HepG2 (cell line): Measurements from ENCODE around the gene ZP2. TPM values are rescaled to one million over a fixed set of nuclear protein-coding genes. Genes with fewer than 3 reads are reported as not detected.

Experiments
- AKAP8 ChIP-seq: sonication (generic); formaldehyde crosslinking; IDR thresholded peaks from 2 replicates; pipeline ENCODE4 v1.5.1; 2020; ENCODE audit warnings: mild to moderate bottlenecking, missing genetic modification reagents
- ARNTL ChIP-seq: sonication (generic); formaldehyde crosslinking; IDR thresholded peaks from 2 replicates; pipeline ENCODE4 v1.4.0; 2020; ENCODE audit warnings: mild to moderate bottlenecking, missing genetic modification reagents
- E2F5 ChIP-seq: sonication (generic); formaldehyde crosslinking; conservative IDR thresholded peaks from 2 replicates; pipeline ENCODE4 v1.4.0; 2020; ENCODE audit warnings: missing genetic modification reagents
- GPN1 ChIP-seq: sonication (generic); formaldehyde crosslinking; IDR thresholded peaks from 2 replicates; pipeline ENCODE4 v1.5.1; 2020; ENCODE audit warnings: missing genetic modification reagents, borderline replicate concordance
- HMGXB4 ChIP-seq, 2 experiments: sonication (generic) in 1 of 2; formaldehyde crosslinking in 1 of 2; IDR thresholded peaks; 2 replicates each; pipeline versions ENCODE4 v1.4.0 to v1.6.1; 2018 to 2020; ENCODE audit warnings: missing genetic modification reagents in 2 of 2, borderline replicate concordance in 1 of 2, low read depth in 1 of 2, mild to moderate bottlenecking in 1 of 2, missing biosample characterization in 1 of 2
- MBNL3 ChIP-seq: fragments of 250-450 bp; sonication (Bioruptor Pico); conservative IDR thresholded peaks from 2 replicates; pipeline ENCODE4 v1.8.0; 2022; ENCODE audit warnings: mild to moderate bottlenecking, inconsistent platforms
- NBN ChIP-seq: fragments of 450-650 bp; conservative IDR thresholded peaks from 2 replicates; pipeline ENCODE4 v1.6.1; 2017
- NONO ChIP-seq, 2 experiments: fragments of 450-650 bp in 1 of 2; sonication (generic) in 1 of 2; formaldehyde crosslinking in 1 of 2; IDR thresholded peaks in 1 of 2; conservative IDR thresholded peaks in 1 of 2; 2 replicates each; pipeline versions ENCODE4 v1.6.1 to v1.8.0; 2017 to 2022; ENCODE audit warnings: mild to moderate bottlenecking in 1 of 2, missing genetic modification reagents in 1 of 2, moderate library complexity in 1 of 2
- ONECUT2 ChIP-seq: sonication (generic); formaldehyde crosslinking; IDR thresholded peaks from 2 replicates; pipeline ENCODE4 v1.4.0; 2020; ENCODE audit warnings: missing genetic modification reagents
- PAWR ChIP-seq: sonication (generic); formaldehyde crosslinking; IDR thresholded peaks from 2 replicates; pipeline ENCODE4 v1.4.0; 2020; ENCODE audit warnings: missing genetic modification reagents, mild to moderate bottlenecking, borderline replicate concordance
- RBAK ChIP-seq: sonication (generic); formaldehyde crosslinking; IDR thresholded peaks from 2 replicates; pipeline ENCODE4 v1.5.1; 2020; ENCODE audit warnings: mild to moderate bottlenecking, missing genetic modification reagents
- STAG1 ChIP-seq: sonication (generic); formaldehyde crosslinking; IDR thresholded peaks from 2 replicates; pipeline ENCODE4 v1.4.0; 2020; ENCODE audit warnings: missing genetic modification reagents
- TEF ChIP-seq: sonication (generic); formaldehyde crosslinking; IDR thresholded peaks from 2 replicates; pipeline ENCODE4 v1.5.0; 2020; ENCODE audit warnings: missing genetic modification reagents
- TOE1 ChIP-seq: sonication (generic); formaldehyde crosslinking; IDR thresholded peaks from 2 replicates; pipeline ENCODE4 v1.4.0; 2020; ENCODE audit warnings: mild to moderate bottlenecking, missing genetic modification reagents
- TP53 ChIP-seq: sonication (generic); formaldehyde crosslinking; conservative IDR thresholded peaks from 2 replicates; pipeline ENCODE4 v1.4.0; 2020; ENCODE audit warnings: missing genetic modification reagents
- ZBTB37 ChIP-seq: sonication (generic); formaldehyde crosslinking; IDR thresholded peaks from 2 replicates; pipeline ENCODE4 v1.4.0; 2020; ENCODE audit warnings: mild to moderate bottlenecking, missing genetic modification reagents
- ZFAT ChIP-seq: sonication (generic); formaldehyde crosslinking; conservative IDR thresholded peaks from 2 replicates; pipeline ENCODE4 v1.8.1; 2023; ENCODE audit warnings: missing genetic modification reagents, inconsistent platforms
- ZFP36 ChIP-seq: fragments of 150-350 bp; IDR thresholded peaks from 2 replicates; pipeline ENCODE4 v1.6.1; 2018; ENCODE audit warnings: borderline replicate concordance, low read length, low read depth; ENCODE audit not compliant: partially characterized antibody
- ZFP91 ChIP-seq: sonication (generic); formaldehyde crosslinking; IDR thresholded peaks from 2 replicates; pipeline ENCODE4 v1.9.0; 2022; ENCODE audit warnings: missing genetic modification reagents, mild to moderate bottlenecking, borderline replicate concordance
- ZNF17 ChIP-seq: sonication (generic); formaldehyde crosslinking; IDR thresholded peaks from 2 replicates; pipeline ENCODE4 v1.5.0; 2020; ENCODE audit warnings: mild to moderate bottlenecking, missing genetic modification reagents
- ZNF256 ChIP-seq: sonication (generic); formaldehyde crosslinking; conservative IDR thresholded peaks from 2 replicates; pipeline ENCODE4 v1.4.0; 2020; ENCODE audit warnings: missing genetic modification reagents
- ZNF563 ChIP-seq: sonication (generic); formaldehyde crosslinking; IDR thresholded peaks from 2 replicates; pipeline ENCODE4 v1.8.0; 2022; ENCODE audit warnings: mild to moderate bottlenecking, moderate library complexity, missing genetic modification reagents
- ZNF879 ChIP-seq: sonication (generic); formaldehyde crosslinking; IDR thresholded peaks from 2 replicates; pipeline ENCODE4 v1.8.1; 2023; ENCODE audit warnings: missing genetic modification reagents
- polyA plus RNA-seq, 8 experiments: library from polyadenylated mRNA; depleted of rRNA in 3 of 8; stranded (reverse) in 7 of 8; unstranded in 1 of 8; fragments of >200 nt; fragmentation: Illumina TruSeq in 4 of 8; extraction: Trizol in 4 of 8; gene quantifications; 2 replicates each; pipeline versions ENCODE4 v1.2.1 to v1.2.3, GENCODE V29; 2011 to 2016; ENCODE audit warnings: low read depth in 4 of 8, missing spikeins in 1 of 8, mixed read lengths in 1 of 8; ENCODE audit not compliant: insufficient read depth in 1 of 8
- total RNA-seq, 5 experiments: library from RNA; depleted of rRNA; stranded (reverse); fragments of >200 nt; fragmentation: Illumina TruSeq; extraction: Trizol; gene quantifications; 2 replicates each; pipeline ENCODE4 v1.2.3, GENCODE V29; 2016; ENCODE audit warnings: low read depth in 1 of 5

The ZP2 gene
- total and polyA plus RNA-seq, 2 of the 13 experiments (the other 11 are each of a cell fraction or from before 2014, with no cell fraction given) = not detected

GRCh38 chr16:21156767-21157467, 54.5 kb downstream of the ZP2 start (continued):
- TF ChIP-seq RBAK = no peak
- no peak for TF ChIP-seq GPN1 (CRISPR knock-in tag)
- no peak for TF ChIP-seq ZNF17 (CRISPR knock-in tag)
- no peak for TF ChIP-seq ONECUT2 (CRISPR knock-in tag)
- no peak for TF ChIP-seq AKAP8
- TF ChIP-seq ZFP36 = no peak
- no peak for TF ChIP-seq ARNTL (CRISPR knock-in tag)
- TF ChIP-seq TP53 (CRISPR knock-in tag) = no peak
- TF ChIP-seq HMGXB4 (CRISPR knock-in tag; IDR thresholded peaks at IDR 0.05; ENCODE audit: borderline replicate concordance in 1 of 2, low read depth in 1 of 2) = 0 out of 4 replicates have a peak, but pooled peaks of 1 of the 2 experiments have one; percentile 54
- no peak for TF ChIP-seq ZFAT (CRISPR knock-in tag)
- TF ChIP-seq ZFP91 (CRISPR knock-in tag) = no peak
- no peak for TF ChIP-seq TEF (CRISPR knock-in tag)
- no peak for TF ChIP-seq ZNF256 (CRISPR knock-in tag)
- TF ChIP-seq PAWR (CRISPR knock-in tag) = no peak
- TF ChIP-seq NBN = no peak
- no peak for TF ChIP-seq MBNL3 (CRISPR knock-in tag)
- TF ChIP-seq E2F5 (CRISPR knock-in tag) = no peak
- TF ChIP-seq ZNF879 (CRISPR knock-in tag) = no peak
- no peak for TF ChIP-seq ZNF563
- peak; percentile 95 for TF ChIP-seq STAG1
- TF ChIP-seq TOE1 (CRISPR knock-in tag) = no peak
- no peak for TF ChIP-seq NONO (IDR thresholded peaks at IDR 0.05)
- TF ChIP-seq NONO (CRISPR knock-in tag; conservative IDR thresholded peaks at IDR 0.05) = no peak
- TF ChIP-seq ZBTB37 (CRISPR knock-in tag) = no peak
